ENCODE measurements around the gene TRAF2.
A peak's percentile ranks its signal among the peaks of the same experiment; 100 is the strongest.

Gene TRAF2

DNA sequence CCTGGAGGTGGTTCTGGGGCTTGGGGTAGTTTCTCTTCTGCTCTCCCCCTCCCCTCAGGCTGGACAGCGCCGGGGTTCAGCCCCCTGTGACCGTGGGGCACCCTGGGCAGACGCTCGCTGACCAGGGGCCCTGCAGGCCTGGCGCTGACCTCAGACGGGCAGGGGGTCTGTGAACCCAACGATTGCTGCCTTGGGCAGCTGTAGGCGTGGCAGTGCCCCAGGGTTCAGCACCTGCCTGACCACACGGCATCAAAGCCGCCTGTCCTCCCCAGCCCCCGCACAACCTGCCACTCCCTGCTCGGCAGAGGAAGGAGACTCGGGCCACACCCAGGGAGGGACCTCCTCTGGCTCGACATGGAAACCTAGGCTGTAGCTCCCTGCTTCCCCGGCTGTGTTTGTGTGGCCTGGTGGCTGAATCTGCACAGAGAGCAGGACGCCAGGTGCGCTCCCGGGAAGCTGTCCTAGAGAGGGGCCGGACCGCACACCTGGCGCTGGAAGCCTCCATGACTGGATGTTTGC is 77.9 kb downstream of the TRAF2 start:
- DNase-seq, result no peak

DNA sequence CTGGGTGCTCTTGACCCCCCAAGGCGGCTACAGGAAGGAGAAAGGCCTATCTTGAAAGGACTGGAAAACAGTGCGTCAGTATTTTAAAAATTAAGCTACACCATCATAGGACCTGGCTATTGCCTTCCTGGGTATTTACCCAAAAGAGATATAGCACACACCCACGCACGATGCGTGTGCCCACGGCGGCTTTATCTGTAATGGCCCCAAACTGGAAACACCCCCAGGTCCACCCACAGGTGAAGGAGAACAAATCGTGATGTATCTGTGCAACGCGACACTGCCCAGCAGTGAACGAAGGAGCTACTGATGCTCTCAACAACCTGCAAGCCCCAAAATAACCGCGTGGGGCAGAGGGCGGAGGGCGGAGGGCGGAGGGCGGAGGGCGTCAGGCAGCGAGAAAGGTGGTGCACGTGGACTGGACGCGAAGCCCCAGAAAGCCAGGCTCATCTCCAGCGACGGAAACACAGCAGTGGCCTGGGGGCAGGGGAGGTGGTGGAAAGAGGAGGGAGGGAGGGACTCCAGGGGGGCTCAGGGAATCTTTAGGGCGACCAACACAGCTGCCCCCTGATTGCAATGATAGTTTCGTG is 78.6 kb downstream of the TRAF2 start:
- DNase-seq, result no peak

DNA sequence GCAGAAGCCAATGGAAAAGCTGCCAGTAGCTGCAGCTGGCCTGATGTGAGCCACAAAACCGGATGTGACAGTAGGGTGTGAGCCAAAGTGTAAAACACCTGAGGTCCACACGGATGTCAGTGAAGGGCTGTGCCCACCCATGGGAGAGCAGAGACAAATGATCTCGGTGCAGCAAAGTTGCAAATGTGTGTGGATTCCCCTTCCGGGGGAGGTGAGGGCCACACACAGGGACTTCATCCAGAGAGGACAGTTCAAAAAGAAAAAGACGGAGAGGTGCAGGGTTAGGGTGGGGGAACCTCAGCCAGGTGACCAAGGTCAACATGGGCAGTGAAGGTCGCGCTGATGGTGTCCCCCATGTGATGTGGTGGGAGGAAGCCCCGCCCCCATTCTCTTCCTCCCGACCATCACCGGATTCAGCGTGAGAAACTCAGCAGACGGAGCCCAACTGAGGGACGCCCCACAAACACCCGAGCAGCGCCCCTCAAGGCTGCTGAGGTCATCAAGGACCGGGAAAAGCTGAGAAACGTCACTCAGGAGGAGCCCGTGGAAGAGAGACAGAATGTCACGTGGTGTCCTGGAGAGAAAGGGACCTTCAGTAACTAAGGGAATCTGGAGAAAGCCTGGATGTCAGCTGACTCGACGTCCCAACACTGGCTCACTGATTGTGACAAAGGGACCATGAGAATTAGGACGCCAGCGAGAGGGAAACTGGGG is 79.6 kb downstream of the TRAF2 start:
- no peak for DNase-seq

DNA sequence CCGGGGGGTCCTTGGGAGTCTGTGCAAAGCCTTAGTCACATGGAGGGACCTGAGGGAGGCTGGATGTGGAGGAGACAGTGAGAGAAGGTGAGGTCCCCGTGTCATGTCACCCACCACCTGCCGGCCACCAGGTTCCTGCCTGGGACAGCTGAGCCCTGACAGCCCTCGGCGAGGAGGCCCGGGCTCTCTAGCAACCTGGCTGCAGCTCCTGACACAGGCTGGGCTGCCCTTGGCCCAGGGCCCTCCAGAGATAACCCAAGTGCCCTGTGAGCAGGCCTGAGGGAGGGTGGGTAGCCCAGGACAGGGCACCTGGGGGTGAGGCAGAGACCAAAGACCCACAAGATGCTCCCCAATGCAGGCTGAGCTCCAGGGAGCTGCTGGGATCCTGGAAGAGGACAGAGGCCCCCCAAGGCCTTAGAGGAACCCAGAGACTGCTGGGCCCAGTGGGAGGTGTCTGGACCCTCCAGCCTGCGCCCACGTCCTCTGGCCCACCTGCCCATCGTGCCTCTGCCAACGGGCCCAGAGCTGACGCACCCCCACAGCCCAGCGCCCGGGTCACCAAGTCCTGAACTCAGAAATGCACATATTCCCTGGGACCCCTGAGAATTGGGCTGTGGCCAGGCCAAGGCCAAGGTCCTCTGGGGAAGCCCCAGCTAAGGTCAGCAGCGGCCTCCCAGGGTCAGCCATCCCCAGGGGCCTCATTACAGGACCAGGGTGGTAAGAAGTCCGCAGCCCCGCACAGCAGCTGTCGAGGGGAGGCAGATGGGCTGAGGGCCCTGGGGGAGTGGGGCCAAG is 82.2 kb downstream of the TRAF2 start:
- no peak for DNase-seq

- DNase-seq, result no peak
Observed at GRCh38 chr9:136969150-136969549, 82.8 kb downstream of the TRAF2 start.

DNA sequence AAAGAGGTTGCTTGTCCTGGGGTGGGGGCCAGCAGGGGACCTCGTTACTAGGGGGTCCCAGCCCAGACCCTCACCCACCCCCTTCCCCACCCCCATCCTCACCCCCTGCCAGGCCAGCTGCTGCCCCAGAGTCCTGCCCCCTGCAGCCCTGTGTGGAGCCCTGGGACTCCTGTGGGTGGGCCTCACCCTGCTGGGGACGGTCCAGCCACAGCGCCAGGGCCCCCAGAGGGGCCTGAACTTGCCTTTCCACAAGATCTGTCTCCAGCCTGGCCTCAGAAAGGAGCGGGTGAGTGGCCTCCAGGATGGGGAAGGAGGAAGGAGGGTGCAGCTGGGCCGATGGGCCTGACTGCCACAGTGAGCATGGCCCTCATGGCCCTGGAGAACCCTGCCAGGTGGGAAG is 83.5 kb downstream of the TRAF2 start:
- DNase-seq, result no peak

DNA sequence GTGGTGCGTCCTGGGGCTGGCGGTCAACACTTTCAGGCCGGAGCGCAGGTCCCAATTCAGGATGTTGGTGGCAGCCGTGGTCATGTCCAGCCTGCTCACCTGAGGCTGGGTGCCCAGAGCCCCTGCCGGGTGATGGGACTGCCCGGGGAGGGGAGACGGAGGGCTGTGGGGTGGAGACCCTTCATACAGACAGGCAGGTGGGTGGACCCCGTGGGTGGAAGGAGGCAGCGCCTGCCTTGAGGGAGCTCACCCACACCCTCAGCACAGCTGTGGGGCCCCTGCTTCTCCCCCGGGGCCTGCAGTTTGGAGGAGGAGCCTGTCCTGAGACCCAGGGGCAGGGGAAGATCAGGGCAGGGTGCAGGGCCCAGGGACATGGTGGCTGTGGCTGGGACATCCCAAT is 84.0 kb downstream of the TRAF2 start:
- no peak for DNase-seq

- no peak for DNase-seq
Observed at GRCh38 chr9:136971746-136972145, 85.4 kb downstream of the TRAF2 start.

- DNase-seq, result no peak
Observed at GRCh38 chr9:136972335-136972734, 86.0 kb downstream of the TRAF2 start.

GRCh38 chr9:136972743-136973142 is 86.4 kb downstream of the TRAF2 start:
- no peak for DNase-seq

GRCh38 chr9:136973618-136974617 is 87.6 kb downstream of the TRAF2 start:
- DNase-seq, result no peak

DNA sequence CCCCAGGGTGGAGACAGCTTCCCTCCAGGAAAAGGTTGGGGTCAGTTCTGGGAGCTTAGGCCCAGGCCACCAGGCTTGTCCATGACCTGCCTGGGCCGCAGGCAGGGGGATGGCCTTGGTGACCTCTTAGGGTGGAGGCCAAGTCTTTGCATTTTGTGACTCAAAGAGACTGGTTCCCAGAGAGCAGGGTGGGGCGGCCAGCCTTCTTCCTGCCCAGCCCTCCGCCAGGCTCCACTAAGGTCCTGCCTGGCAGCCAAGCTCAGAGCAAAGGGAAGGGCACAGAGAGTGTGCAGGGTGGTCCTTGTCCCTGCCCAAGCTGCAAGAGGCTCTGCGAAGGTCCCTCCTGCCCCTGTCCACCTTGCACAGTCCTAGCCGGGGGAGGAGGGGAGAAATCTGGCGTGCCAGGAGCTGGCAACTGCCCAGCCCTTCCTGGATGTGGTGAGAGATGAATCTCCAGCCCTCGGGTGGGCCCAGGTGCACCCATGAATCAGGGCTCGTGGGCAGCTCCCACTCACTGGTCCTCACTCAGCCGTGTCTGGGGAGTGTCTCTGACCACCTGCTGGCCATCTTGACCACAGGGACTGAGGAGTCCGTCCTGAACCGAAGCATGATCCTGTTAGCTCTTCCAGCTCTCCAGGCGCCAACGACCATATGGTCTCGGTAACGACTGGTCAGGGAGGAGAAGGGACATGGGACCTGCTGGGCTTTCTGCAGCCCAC is 88.7 kb downstream of the TRAF2 start:
- DNase-seq, result no peak

DNA sequence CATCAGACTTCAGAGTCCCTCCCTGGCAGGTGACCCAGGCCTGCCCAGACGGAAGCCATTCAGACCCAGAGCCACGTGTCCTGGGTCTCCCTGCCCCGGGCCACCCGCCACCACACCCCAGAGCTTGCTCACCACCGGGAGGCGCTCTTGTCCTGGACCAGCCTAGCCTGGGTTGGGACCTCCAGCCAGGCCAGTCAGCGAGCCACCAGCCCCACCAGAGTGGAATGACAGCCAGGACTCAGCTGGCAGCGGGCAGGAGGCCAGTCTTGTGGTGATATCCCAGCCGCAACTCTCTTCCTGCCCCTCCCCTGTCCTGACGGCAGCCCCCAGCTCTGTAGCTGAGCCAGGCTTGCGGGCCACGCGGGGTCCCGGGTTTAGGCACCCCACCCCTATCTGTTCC is 89.3 kb downstream of the TRAF2 start:
- DNase-seq, result peak; percentile 14
